CD4-positive, alpha-beta T cell treated with Interferon gamma for 1 hour (primary cell): ENCODE results near the gene OARD1.
A peak's percentile ranks its signal among the peaks of the same experiment; 100 is the strongest.

ENCODE experiments used
- DNase-seq: peaks from one replicate; pipeline ENCODE4 v3.0.0-alpha.2; 2020

Gene OARD1

DNA sequence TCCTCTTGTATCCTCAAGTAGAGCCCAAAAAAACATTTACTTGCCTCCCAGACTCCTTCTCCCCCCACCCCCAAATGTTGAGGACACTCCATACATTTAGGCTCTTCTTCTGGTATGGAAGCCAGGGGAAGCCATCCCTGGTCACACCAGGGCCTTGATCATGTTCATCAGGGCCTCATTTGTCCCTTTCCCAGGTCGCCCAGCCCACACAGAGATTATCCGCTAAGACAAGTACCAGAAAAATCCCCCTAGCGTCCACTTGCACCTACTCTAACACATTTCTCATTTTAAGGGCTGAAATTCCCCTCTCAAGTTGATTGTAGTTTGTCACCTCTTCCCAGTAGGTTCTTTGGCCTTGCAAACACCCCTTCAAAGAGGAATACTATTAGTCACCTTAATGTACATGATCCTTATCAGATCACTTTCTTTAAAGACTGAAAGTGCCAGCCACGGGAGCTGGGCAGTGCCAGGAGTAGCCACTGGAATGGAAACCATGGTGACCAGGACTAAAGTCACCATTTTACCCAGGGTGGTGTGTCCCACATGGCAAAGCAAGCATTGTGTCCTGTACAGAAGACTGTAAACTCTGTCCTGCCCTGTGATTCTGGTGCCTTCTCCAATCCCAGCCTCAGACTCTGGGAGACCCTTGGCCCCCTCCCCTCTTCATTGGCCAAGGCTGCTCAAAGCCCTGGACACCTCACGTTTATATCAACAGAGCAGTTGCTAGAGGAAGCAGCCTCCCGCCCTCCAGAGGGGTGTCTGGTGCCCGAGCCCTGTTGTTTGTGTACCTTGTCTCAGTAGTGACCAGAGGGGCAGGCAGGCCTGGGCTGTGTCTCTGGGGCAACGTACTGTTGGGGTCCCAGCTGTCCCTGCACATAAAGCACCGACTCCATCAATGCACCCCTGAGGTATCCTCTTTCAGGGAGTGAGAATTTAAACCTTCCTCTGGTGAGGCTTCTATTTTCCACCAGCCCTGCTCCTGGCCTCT is 24.1 kb downstream of the OARD1 start:
- DNase-seq, result no peak

DNA sequence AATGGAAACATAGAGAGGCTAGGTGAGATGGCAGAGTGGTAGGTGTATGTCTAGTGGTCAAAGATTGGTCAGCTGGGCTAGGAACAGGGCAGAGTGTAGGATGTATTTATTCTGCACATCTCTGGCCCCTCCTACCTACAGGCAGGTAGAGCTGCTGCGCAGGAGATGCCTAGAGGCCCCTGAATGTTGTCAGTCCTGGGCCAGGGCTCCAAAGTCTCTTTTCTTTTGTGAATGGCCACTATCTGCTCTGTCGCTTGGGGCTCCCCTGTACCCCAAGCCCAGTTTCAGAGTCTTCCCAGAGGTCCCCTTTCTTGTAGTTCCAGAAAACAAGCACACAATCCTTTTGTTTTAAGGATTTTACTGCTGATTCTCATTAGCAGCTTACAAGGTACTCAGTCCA is 24.9 kb downstream of the OARD1 start:
- DNase-seq, result no peak

DNA sequence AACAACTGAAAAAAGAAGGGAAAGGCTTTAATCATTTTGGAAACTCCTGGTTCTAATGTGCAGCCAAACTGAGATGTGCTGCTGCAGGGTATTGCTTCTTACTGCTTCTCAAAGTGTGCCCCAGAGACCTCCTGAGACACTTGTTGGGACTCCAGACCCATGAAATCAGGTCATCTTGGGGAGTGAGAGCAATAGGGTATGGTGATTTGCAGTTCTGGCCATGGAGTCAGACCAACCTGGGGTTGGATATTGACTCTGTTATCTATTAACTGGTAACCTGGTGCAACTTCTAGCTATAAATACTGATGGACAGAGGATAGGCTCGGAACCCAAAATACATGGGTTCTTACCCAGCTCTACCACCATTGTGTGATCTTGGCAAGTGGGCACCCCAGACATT is 26.1 kb downstream of the OARD1 start:
- no peak for DNase-seq

DNA sequence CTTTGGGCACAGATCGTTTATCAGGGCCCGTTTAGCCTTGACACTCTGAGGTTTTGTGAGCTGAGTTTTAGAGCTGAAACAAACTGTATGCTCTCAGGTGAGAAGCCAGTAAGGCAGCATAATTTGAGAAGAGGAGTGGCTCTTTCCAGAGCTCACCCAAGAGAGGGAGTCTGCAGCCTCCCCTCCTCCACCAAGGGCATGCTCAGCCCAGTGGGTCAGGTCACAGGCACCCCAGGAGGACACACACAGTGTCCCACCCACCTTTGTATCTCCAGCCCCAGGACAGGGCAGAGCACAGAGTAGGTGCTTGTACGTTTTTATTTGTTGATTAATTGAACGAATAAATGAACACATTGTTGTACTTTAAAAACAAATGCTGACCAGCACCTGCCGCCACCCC is 26.5 kb downstream of the OARD1 start:
- DNase-seq, result no peak

DNA sequence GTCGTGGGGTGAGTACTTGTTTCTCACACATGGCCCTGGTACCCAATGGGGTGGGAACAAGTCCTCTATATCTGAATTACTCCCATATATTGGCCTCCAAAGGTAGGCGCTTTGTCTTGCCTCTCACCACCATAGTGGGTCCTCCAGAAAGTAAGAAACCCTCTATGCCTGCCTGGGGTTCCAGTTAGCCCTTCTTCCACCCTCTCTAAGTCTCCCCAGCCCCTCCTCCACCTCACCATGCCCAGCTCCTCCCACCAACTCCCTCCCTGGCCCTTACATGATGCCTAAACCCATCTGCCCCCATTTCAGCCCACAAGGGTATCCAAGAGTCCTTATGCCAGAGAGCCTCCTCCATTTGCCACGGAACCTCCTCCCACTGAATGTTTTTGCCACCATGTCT is 29.0 kb downstream of the OARD1 start:
- no peak for DNase-seq

DNA sequence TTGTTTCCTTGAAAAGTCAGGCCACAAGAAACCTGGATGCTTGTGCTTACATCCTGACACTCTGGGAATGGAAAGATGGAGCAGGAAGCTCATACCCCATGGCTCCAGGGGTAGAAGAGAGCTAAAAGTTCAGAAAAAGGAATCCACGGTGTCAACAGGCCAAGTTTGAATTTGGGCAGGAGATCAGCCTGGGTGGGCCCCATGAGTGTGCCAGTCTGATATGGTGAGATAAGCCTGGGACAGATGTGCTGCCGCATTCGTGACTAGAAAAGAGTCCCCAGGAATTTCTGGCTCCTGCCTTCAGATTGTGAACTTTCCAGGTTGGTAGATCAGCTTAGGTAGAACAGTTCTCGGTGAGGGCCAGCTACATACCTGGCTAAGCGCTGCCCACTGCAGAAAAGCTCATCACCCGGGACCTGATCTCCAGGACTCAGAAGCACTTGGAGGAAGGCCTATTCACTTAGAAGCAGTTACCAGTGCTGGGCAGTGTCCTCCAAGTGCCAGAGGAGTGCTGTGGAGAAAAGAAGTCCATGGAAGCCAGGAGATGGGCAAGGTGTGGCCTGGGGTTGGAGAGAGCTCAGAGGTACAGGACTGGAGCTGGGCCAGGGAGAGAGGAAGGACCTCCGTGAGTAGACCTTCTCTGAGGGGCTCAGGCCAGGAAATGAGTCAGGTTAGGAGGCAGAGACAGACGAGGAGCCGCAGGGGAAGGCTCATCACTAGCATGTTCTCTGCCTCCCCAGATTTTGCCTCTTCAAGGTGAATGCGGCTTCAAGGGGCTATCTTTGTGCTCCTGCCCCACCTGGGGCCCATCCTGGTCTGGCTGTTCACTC is 29.7 kb downstream of the OARD1 start, which contains the start of gene TSPO2:
Gene TSPO2 (plus strand): TSS at position 242 of the 830 bp plus-strand sequence. CDS start 519 bp downstream, at position 761.
- no peak for DNase-seq

DNA sequence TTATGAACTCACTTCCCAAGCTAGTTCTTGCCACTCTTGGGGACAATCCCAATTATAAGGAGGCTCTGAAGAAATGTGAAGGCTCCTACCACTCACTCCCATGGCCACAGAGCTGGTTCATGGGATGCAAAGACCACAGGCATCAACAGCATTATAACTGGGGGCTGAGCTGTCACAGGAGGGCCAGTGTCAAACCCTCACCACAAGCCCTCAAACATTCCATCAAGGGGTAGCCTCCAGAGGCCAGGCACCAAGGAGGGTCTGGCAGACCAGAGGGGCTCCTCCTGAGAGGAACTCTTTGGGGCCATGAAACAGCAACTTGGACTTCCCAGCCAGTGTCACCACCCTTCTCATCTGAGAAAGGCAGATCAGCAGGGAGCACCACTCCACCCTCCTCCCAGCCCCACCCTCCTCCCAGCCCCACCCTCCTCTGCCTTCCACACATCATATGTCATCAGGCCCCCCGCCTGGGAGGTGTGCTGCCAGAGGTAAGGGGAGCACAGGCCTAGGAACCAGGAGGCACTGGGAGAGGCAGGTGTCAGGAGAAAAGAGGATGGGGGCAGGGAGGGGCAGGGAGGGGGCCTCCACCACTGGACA is 31.1 kb downstream of the OARD1 start:
- DNase-seq, result no peak

DNA sequence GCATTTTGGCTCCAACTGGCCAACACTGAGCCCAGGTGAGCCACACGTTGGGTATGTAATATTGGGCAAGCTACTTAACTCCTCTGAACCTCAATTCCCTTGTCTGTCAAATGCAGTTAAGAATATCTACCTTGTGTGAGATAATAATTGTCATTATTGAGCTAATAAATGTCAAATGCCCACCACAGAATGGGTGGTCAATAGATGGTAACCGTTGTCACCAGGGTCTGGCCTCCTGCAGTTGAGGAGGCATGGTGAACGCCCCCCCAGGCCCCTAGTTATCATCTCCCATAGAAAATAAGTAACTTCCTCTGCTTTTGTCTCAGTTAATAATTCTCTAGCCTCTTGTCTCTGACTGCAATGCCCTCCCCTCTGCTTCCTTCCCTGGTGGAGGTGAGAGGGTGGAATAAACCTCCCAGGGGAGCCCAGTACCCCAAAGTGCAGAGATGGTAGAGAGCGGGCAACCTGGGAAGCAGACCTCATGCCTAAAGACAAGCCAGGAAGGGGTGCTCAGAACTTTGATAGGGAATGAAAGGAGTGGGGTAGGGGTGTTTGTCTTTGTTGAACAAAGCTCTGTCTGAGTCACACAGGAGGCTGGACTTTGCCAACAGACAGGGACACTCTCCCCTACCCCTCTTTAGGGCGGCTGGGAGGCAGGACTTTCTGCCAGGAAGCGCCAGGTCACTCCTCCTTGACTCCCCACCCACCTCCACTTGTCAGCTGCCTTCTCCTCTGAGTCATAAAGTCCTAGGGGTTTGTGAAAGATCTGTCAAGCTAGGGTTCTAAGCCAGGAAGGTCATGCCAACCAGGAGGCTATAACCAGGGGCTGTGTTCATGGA is 31.8 kb downstream of the OARD1 start:
- DNase-seq, result no peak

DNA sequence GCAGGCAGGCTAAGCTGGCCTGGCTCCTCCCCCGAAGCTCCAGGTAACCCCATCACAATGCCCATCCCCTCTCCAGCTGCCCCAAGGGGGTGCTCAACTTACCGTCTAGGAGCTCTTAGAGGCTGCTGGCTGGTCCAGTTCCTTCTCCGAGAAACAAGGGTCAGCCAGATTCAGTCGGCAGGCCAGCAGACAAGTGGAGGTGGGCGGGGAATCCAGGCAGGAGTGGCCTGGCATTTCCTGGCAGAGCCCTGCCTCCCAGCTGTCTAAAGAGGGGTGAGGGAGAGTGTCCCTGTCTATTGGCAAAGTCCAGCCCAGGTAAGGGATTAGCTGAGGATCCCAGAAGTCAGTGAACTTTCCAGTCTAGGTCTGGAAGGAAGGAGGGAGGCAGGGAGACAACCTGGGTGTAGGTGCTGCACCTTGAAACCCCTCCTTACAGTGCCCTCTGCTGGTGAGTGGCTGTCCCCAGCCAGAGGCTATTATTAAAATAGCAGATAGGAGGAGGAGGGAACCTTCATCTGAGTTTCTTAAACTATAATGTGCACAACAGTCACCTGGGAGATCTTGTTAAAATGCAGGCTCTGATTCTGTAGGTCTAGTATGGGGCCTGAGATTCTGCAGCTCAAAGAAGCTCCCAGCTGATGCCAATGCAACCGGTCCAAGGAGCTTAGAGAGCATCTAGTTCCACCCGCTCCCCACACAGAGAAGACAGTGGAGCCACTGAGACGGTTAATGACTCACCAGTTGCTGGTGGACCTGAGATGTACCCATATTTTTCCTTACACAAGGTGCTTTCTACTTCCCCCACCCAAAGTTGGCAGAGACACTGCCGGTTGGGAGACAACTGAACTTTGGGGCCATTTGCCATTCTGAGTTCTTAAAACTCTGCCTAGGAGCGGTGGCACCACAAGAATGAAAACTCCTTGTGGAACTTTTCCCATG is 32.8 kb downstream of the OARD1 start, which contains the start of gene UNC5CL:
Gene UNC5CL (minus strand): TSS at position 162 of the 939 bp plus-strand sequence. CDS start 4,147 bp downstream, outside the sequence.
- peak; percentile 26 for DNase-seq

DNA sequence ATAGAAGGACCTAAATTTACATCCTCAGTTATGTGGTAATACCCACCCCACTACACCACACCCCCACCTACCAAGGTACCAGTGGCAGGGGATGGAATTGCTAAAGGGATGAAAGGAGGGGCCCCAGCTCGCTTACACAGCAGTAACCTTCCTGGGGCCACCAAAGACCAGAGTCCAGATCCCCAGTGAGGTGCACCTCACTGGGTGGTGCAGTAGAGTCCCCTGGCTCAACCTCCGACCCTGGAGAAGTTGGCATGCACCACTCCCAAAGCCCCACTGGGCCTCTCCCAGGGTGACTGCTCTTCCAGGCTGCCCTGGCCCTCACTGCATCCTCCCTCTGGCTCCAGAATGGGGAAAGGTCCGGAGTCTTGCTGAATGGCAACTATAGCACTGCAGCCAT is 34.0 kb downstream of the OARD1 start:
- DNase-seq, result no peak

DNA sequence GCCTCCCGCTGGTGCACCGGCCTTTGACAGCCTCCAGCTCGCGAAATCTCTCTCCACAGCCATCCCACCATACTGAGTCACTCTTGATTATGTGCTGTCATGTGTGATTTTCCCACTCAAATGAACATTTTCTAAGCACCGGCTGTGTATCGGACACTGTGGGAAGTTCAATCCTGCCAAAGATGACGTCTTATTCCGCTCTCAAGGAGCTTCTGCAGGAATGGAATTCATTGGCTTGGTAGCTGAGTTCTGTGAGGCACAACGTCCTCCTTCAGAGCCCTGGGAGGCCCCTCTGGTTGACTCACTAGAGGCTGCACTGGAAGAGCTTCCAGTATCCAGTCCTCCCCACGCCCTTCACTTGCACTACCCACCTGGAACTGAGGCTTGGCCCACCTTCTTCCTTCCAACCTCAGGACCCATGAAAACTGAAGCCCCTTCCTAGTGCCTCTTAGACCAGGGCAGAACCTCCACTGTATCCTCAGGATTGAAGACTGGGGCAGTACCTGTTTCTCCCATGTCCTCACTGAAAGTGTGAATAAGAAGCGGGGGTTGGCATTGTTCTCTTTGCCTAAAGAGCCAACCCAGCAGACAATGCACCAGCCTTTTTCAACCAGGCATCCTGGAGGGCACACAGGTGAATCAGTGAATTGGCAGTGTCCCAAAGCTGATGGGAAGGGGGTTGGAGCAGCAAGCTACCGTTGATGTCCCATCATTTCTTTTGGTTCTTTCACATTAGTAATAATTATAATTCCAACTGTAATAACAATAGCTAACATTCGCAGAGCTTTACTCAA is 34.9 kb downstream of the OARD1 start:
- no peak for DNase-seq

DNA sequence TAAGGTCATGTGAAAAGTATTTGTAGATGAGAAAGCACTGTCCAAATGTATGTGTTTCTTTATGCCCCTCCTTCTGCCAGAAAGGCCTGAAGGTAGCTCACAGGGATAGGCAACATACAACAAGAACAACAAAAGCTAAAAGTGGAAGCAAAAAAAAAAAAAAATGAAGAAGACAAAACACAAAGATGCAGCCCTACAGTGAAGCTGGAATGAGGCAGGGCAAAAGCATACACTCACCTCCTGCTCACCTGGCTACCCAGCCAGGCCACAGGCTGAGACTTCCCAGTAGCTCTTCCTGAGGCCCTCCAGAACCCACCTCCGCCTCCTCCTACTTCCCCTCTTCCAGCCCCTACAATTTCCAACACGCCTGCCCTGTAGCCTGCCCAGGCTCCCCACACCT is 35.6 kb downstream of the OARD1 start:
- no peak for DNase-seq

DNA sequence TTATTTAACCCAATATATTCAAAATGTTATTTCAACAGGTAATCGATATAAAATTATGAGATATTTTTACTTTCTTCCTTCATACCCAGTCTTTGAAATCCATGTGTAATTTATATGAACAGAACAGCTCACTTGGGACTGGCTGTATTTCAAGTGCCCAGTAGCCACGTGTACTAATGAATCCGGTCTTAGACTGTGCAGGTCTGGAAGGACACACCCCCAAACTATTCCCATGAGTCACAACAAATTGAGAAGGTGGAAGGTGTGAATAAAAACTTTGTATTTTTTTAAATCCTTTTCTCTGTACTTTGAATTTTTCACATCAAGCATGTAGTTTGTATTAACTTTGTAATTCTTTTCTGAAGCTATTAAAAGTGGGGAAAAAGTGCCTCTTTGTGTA is 36.0 kb downstream of the OARD1 start:
- DNase-seq, result no peak

DNA sequence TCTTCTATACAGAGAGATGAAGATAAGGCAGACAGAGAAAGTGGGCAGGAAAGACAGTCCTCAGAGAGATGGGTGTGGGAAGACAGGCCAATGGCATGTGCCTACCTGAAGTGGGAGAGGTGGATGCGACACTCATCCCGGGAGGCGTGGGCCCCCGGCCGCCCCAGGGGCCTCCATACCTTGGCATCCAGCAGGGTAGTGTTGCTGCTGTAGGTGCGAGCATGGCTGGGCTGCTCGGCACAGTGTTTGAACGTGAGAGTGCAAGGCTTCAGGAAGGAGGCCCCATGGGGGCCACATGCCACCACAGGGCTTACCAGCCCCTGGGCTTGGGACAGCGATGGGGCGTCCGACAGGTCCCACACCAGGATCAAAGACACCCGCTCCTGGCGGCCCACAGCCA is 38.4 kb downstream of the OARD1 start:
- DNase-seq, result no peak

DNA sequence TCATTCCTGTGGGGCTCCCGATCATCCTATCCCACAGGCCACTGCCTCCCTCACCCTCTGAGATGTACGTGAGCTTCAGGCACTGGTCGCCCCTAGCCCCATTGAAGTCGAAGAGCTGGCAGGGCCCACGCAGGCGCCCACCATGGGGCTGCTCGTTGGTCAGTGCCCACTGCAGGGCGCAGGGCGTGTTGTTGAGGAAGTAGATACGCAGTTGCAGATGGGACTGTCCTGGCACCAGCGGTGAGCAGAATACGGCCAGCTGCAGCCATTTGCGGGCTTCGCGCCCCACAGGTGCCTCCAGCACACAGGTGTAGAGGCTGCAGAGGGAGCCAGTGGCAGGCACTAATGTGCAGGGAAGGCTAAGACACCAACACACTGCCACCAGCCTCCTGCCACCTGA is 39.3 kb downstream of the OARD1 start:
- no peak for DNase-seq

DNA sequence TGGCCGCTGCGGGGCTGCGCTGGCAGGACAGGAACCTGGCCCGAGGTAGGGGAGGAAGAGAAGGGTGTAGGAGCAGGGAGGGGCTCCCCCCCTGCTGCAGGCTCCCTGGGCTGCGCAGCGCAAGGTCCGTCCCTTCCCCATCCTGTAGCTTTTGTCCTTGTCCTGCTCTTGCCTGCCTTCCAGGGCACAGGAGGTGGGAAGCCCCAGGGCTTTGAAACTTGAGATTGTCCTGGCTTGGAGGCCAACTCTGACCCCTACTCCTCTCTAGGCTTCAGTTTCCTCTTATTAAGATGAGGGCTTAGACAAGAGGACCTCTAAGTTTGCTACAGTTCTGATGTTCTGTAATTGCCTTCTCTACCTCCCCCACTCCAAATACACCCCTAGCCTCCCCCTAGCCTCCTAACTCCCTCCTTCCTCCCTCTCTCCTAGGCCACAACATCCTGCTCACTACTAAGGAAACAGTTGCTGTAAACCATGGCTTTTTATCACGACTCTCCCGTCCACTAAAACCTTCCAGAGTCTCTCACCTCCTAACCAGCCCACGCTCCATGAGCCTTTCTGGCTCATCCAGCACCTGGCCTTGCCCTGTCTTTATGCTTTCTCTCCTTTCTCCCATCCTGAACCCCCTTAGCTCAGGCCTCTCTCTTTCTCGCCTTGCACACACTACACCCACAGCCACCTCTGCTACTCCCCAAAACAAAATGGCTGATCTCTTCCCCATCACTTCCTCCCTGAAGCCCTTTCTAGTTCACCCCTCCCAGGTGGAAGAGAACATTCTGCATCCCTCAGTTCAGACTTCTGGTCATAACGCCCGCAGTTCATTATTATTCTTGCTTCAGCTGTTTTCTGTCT is 43.4 kb downstream of the OARD1 start:
- DNase-seq, result no peak

DNA sequence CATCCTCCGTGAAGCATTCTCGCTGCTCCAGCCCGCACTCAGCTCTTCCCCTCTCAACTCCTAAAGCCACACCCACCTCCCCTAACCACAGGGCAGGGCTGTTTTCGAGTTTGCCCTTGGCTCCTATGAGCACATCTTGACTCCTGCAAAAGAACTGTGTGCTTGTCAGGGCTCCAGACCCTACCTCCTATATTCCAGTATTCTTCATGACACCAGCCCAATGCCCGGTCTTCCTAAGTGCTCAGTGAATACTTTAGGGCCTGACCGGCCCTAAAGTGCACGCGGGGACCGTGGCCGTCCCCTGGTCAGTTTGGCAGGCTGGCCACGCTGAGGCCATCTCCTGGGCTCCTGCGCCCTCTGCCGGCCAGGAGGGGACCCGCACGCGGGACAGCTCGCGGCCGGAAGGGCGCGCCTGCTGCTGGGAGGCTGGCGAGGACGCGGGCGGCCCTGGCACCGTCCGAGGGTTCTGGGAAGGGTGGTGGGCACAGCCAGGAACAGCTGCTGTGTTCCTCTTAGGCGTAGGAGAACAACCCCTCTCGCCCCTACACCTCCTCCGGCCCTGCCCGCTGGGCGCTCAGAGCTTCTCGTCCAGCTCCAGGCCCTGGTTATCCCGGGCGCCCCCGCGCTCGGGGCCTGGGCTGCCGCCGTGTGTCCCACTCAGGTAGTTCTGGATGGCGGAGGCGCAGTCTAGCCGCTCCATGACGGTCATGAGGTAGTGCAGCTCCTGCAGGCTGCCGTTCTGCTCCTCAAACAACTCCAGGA is 44.2 kb downstream of the OARD1 start:
- DNase-seq, result peak; percentile 66

DNA sequence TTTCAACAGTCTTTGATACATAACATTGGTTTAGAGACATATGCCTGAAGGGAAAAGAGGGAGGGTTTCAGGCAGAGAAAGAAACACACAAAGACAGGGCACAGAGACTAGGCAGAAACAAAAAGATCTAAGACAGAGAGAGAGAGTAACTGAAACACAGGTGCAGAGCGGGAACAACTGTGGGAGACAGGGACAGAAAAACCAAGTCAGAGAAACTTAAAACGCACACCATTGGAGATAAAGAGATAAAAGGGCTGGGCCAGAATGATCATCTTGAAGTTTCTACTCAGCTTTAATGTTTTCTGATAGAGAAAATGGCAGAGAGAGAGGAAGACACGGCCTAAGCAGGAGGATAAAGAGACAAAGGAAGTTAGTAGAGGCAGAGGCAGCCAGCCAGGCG is 44.9 kb downstream of the OARD1 start:
- DNase-seq, result no peak
